CD4-positive, alpha-beta T cell (primary cell): Measurements from ENCODE around the gene RXFP4. TPM values are rescaled to one million over a fixed set of nuclear protein-coding genes. Genes with fewer than 3 reads are reported as not detected.

ENCODE experiments used
- ATAC-seq: fragments of 200-7000 bp; cut with Tn5 transposase; one replicate; pipeline ENCODE4 v1.10.0; 2022; ENCODE audit warnings: mild to moderate bottlenecking; ENCODE audit not compliant: poor library complexity
- CTCF ChIA-PET: fragments of 350-600 bp; sonication (Branson Sonifier 250); formaldehyde crosslinking; loops from one replicate; lab custom pipeline; 2021; ENCODE audit warnings: antibody characterized with exemption, inconsistent platforms; lab: Charles Lee
- POLR2A ChIA-PET: fragments of 350-600 bp; sonication (Branson Sonifier 250); formaldehyde crosslinking; loops from one replicate; lab custom pipeline; 2021; ENCODE audit warnings: antibody characterized with exemption, inconsistent platforms; lab: Charles Lee
- DNase-seq, 14 experiments: peaks; one replicate each; pipeline ENCODE4 v3.0.0-alpha.2; 2013 to 2020; ENCODE audit warnings: mixed read lengths in 2 of 14
- H3K27ac ChIP-seq, 2 donors: one replicate each; pipeline versions ENCODE4 v1.5.1 to v1.7.0; 2013; ENCODE audit warnings: low read length in 2 of 2, low read depth in 1 of 2, mild to moderate bottlenecking in 1 of 2
- H3K27me3 ChIP-seq, 2 experiments: 1 replicate in 1 of 2; 2 replicates in 1 of 2; pipeline versions ENCODE4 v1.6.1 to v1.7.0; 2013; ENCODE audit warnings: low read length in 2 of 2, control low read depth in 1 of 2, mild to moderate bottlenecking in 1 of 2, moderate library complexity in 1 of 2; ENCODE audit not compliant: insufficient read depth in 2 of 2, control insufficient read depth in 1 of 2
- H3K36me3 ChIP-seq: one replicate; pipeline ENCODE4 v1.6.1; 2013; ENCODE audit warnings: low read length, control low read depth; ENCODE audit not compliant: insufficient read depth
- H3K4me1 ChIP-seq: one replicate; pipeline ENCODE4 v1.6.1; 2013; ENCODE audit warnings: low read length, control low read depth; ENCODE audit not compliant: insufficient read depth
- H3K4me3 ChIP-seq: one replicate; pipeline ENCODE4 v1.5.1; 2013; ENCODE audit warnings: mild to moderate bottlenecking, low read length, moderate library complexity
- H3K9me3 ChIP-seq, 2 experiments: 1 replicate in 1 of 2; 2 replicates in 1 of 2; pipeline versions ENCODE4 v1.6.1 to v1.7.0; 2013; ENCODE audit warnings: low read length in 2 of 2, mild to moderate bottlenecking in 2 of 2, control low read depth in 1 of 2, moderate library complexity in 1 of 2; ENCODE audit not compliant: control insufficient read depth in 1 of 2, insufficient read depth in 1 of 2
- H3K27ac Mint-ChIP-seq: one replicate; pipeline ENCODE4 v1.8.0; 2020; ENCODE audit warnings: mixed read lengths
- H3K27me3 Mint-ChIP-seq: one replicate; pipeline ENCODE4 v1.8.0; 2021; ENCODE audit warnings: mixed read lengths
- H3K36me3 Mint-ChIP-seq: one replicate; pipeline ENCODE4 v1.8.0; 2021; ENCODE audit warnings: low read depth, mixed read lengths
- H3K4me1 Mint-ChIP-seq: one replicate; pipeline ENCODE4 v1.8.0; 2021; ENCODE audit warnings: low read depth, mixed read lengths
- H3K4me3 Mint-ChIP-seq: one replicate; pipeline ENCODE4 v1.8.0; 2020; ENCODE audit warnings: mild to moderate bottlenecking, mixed read lengths
- H3K9me3 Mint-ChIP-seq: one replicate; pipeline ENCODE4 v1.8.0; 2020; ENCODE audit warnings: mixed read lengths
- CTCF ChIP-seq: fragments of 200-600 bp; IDR thresholded peaks from one replicate; pipeline ENCODE4 v1.8.0; 2022; ENCODE audit warnings: antibody characterized with exemption, mild to moderate bottlenecking
- intact Hi-C, 2 experiments: fragments of 100-400 bp; cut with DNase I in 1 of 2; cut with micrococcal nuclease in 1 of 2; formaldehyde crosslinking; loops; one replicate each; pipeline versions ENCODE4 v1.15.1 to v1.9.0; 2023 to 2025; cut with DNase I, micrococcal nuclease
- total RNA-seq, 174 experiments: library from RNA in 2 of 174; stranded (reverse) in 2 of 174; gene quantifications; one replicate each; pipeline ENCODE4 v1.2.3 and lab custom pipeline; 2021 to 2026

RXFP4 gene
- total RNA-seq, 2 experiments from 2014 or later, result not detected

GRCh38 chr1:155976062-155976912, 34.8 kb downstream of the RXFP4 start:
- Histone ChIP-seq H3K36me3 (peaks cover 12% of the 10 kb centered on the region), H3K27ac (peak overlapping the region; percentile 66 to 89), H3K4me1 (peaks cover 78% of the 10 kb centered on the region), H3K9me3 (no peaks in the 10 kb centered on the region), H3K27me3 (no peaks in the 10 kb centered on the region), H3K4me3 (peak overlapping the region; percentile 93)
- peak overlapping the region; percentile 86 for H3K27ac Mint-ChIP-seq
- peak; percentile 46 to 86 (median 78) for DNase-seq
- no peak for TF ChIP-seq CTCF
- peak; percentile 25 for ATAC-seq
- no peaks in the 10 kb centered on the region for H3K27me3 Mint-ChIP-seq
- intact Hi-C loops, result loop anchor here in 1 of 2 experiments (2.0 to 5.0 kb wide), 2 partner anchors 41 to 119 kb away; partner anchors contain the start of genes GON4L, KHDC4 and SYT11
- H3K4me3 Mint-ChIP-seq, result peak overlapping the region; percentile 97
- POLR2A ChIA-PET, result interaction anchor here (0.6 to 10.1 kb wide), 20 partner anchors 8 to 858 kb away, joined by 3 to 96 read pairs (median 8); partner anchors contain the start of genes GON4L, KHDC4, MEF2D and PMF1
- peaks cover 76% of the 10 kb centered on the region for H3K4me1 Mint-ChIP-seq
- H3K9me3 Mint-ChIP-seq, result no peaks in the 10 kb centered on the region
- CTCF ChIA-PET, result interaction anchor here (0.5 to 3.5 kb wide), 9 partner anchors 8 to 90 kb away, joined by 3 to 13 read pairs (median 4); partner anchors contain the start of gene KHDC4
- H3K36me3 Mint-ChIP-seq, result peaks cover 64% of the 10 kb centered on the region

GRCh38 chr1:155976913-155977689, 35.7 kb downstream of the RXFP4 start:
- no peaks in the 10 kb centered on the region for H3K9me3 ChIP-seq
- Mint-ChIP-seq H3K27me3 (no peaks in the 10 kb centered on the region), H3K4me1 (peaks cover 76% of the 10 kb centered on the region), H3K36me3 (peaks cover 60% of the 10 kb centered on the region), H3K9me3 (no peaks in the 10 kb centered on the region), H3K4me3 (peak overlapping the region; percentile 97), H3K27ac (peak overlapping the region; percentile 86)
- peaks cover 78% of the 10 kb centered on the region for H3K4me1 ChIP-seq
- DNase-seq (peak in 2 of 14 experiments; percentile 39 to 51), ATAC-seq (no peak)
- peaks cover 9% of the 10 kb centered on the region for H3K36me3 ChIP-seq
- no peaks in the 10 kb centered on the region for H3K27me3 ChIP-seq
- TF ChIP-seq CTCF, result no peak
- intact Hi-C loops, result loop anchor here in 1 of 2 experiments (2.0 to 5.0 kb wide), 2 partner anchors 42 to 120 kb away; partner anchors contain the start of genes GON4L, KHDC4 and SYT11
- CTCF ChIA-PET, result interaction anchor here (0.5 to 3.5 kb wide), 9 partner anchors 9 to 89 kb away, joined by 3 to 13 read pairs (median 4); partner anchors contain the start of gene KHDC4
- POLR2A ChIA-PET, result interaction anchor here (0.6 to 10.1 kb wide), 19 partner anchors 8 to 652 kb away, joined by 3 to 96 read pairs (median 9); partner anchors contain the start of genes GON4L, KHDC4, MEF2D and PMF1
- H3K4me3 ChIP-seq, result peak overlapping the region; percentile 93
- peak overlapping the region; percentile 66 to 89 for H3K27ac ChIP-seq
